ENCODE results near the gene NOTCH1. TPM values are rescaled to one million over a fixed set of nuclear protein-coding genes. Genes with fewer than 3 reads are reported as not detected.

NOTCH1 gene
- total RNA-seq, 1 experiment from 2014 or later = 95.6 TPM

DNA sequence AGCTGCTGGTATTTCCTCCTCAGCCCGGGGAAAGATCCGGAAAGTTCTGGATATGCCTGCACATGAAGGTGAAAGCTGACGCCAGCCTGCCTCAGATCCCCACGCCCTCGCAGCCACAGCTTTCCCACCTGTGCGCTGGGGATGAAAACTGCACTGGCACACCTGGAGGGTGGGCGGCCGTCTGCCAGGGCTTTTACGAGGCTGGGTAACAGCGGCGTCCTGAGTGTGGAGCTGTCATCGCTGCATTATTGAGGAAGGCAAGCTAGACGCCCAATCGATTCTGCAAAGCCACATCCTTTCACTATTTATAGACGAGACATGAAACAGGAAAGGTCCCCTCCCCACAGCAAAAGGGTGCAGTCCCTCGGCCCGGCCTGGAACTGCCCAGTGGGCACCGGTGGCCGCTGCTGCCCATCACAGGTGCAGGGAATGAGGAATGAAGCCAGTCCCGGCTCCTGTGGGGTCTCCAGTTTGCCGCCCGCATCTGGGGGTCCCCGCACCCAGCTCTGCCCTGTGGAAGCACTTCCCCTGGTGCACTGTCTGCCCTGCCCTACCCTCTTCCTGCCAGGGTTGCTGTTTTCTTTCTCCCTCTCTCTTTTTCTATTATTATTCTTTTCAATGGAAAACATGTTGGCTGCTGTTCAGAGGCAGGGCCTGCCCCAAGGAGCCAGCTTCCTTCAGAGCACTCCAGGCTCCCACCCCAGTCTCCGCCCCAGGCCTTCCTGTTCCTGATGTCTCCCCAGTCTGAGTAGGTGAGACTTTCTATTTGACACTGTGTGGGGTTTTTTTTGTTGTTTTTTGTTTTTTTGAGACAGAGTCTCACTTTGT is 7.0 kb downstream of the NOTCH1 start:
- CTCF ChIA-PET = interaction anchor here (0.5 to 3.3 kb wide), 7 partner anchors 10 to 91 kb away, joined by 3 to 15 read pairs (median 3); no protein-coding TSS in a partner anchor
- POLR2A ChIA-PET = interaction anchor here (1.4 kb wide), 1 partner anchor 18 kb away, joined by 4 read pairs; no protein-coding TSS in a partner anchor
- peaks cover 20% of the 10 kb centered on the region for H3K4me1 Mint-ChIP-seq
- H3K36me3 Mint-ChIP-seq = peaks cover 8% of the 10 kb centered on the region
- H3K27ac Mint-ChIP-seq = peak overlapping the region; percentile 91
- DNase-seq (ENCODE audit: low spot score) (no peak), ATAC-seq (no peak)
- H3K4me3 Mint-ChIP-seq = no peak overlapping the region
- H3K9me3 Mint-ChIP-seq = no peaks in the 10 kb centered on the region
- H3K27me3 Mint-ChIP-seq (ENCODE audit: low read depth) = no peaks in the 10 kb centered on the region
- no peak for TF ChIP-seq CREM (CRISPR knock-in tag; IDR thresholded peaks at IDR 0.05)
- no peak for TF ChIP-seq GTF2I (CRISPR knock-in tag; conservative IDR thresholded peaks at IDR 0.05)
- TF ChIP-seq FOXJ3 (CRISPR knock-in tag; IDR thresholded peaks at IDR 0.05; ENCODE audit: borderline replicate concordance) = no peak
- TF ChIP-seq ZNF423 (CRISPR knock-in tag; IDR thresholded peaks at IDR 0.05) = no peak
- TF ChIP-seq, protein P1, sequence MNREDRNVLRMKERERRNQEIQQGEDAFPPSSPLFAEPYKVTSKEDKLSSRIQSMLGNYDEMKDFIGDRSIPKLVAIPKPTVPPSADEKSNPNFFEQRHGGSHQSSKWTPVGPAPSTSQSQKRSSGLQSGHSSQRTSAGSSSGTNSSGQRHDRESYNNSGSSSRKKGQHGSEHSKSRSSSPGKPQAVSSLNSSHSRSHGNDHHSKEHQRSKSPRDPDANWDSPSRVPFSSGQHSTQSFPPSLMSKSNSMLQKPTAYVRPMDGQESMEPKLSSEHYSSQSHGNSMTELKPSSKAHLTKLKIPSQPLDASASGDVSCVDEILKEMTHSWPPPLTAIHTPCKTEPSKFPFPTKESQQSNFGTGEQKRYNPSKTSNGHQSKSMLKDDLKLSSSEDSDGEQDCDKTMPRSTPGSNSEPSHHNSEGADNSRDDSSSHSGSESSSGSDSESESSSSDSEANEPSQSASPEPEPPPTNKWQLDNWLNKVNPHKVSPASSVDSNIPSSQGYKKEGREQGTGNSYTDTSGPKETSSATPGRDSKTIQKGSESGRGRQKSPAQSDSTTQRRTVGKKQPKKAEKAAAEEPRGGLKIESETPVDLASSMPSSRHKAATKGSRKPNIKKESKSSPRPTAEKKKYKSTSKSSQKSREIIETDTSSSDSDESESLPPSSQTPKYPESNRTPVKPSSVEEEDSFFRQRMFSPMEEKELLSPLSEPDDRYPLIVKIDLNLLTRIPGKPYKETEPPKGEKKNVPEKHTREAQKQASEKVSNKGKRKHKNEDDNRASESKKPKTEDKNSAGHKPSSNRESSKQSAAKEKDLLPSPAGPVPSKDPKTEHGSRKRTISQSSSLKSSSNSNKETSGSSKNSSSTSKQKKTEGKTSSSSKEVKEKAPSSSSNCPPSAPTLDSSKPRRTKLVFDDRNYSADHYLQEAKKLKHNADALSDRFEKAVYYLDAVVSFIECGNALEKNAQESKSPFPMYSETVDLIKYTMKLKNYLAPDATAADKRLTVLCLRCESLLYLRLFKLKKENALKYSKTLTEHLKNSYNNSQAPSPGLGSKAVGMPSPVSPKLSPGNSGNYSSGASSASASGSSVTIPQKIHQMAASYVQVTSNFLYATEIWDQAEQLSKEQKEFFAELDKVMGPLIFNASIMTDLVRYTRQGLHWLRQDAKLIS (CRISPR knock-in tag; IDR thresholded peaks at IDR 0.05; ENCODE audit: borderline replicate concordance) = no peak
- TF ChIP-seq NR1H2 (CRISPR knock-in tag; IDR thresholded peaks at IDR 0.05) = no peak

DNA sequence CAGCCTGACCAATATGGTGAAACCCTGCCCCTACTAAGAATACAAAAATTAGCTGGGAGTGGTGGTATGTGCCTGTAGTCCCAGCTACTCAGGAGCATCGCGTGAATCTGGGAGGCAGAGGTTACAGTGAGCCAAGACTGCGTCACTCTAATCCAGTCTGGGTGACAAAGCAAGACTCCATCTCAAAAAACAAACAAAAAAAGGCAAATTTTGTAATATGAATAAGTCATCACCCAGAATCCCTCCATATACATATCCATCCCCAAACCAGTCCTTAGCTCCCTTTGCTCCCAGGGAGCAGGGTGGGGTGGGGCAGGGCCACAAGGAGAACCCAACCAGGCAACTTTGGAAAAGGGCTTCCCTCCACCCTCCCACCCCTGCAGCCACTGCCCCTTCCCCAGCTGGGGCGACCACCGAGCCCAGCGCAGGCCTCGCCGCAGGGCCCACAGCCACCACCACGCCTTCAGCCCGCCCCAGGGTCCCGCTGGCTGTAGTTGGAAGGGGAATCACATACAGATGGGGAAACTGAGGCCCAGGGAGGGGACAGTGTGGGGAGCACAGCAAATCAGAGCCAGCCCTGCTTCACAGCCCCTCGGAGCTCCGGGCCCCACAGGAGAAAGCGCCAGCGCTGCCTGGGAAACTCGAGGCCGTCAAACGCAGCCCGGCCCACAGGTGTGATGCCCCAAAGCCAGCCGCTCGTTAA is 7.8 kb downstream of the NOTCH1 start:
- H3K4me3 Mint-ChIP-seq = no peak overlapping the region
- peaks cover 18% of the 10 kb centered on the region for H3K4me1 Mint-ChIP-seq
- no peaks in the 10 kb centered on the region for H3K9me3 Mint-ChIP-seq
- H3K36me3 Mint-ChIP-seq = peaks cover 8% of the 10 kb centered on the region
- no peak for ATAC-seq
- H3K27me3 Mint-ChIP-seq (ENCODE audit: low read depth) = no peaks in the 10 kb centered on the region
- ChIA-PET CTCF (interaction anchor here (0.5 to 3.3 kb wide), 6 partner anchors 9 to 91 kb away, joined by 3 to 15 read pairs (median 3); no protein-coding TSS in a partner anchor), POLR2A (interaction anchor here (1.4 kb wide), 1 partner anchor 19 kb away, joined by 4 read pairs; no protein-coding TSS in a partner anchor)
- DNase-seq (ENCODE audit: low spot score) = no peak
- no peak overlapping the region for H3K27ac Mint-ChIP-seq
- TF ChIP-seq ZNF317 (CRISPR knock-in tag; IDR thresholded peaks at IDR 0.05; ENCODE audit: borderline replicate concordance, low read depth) = no peak
- TF ChIP-seq EMX1 (CRISPR knock-in tag; IDR thresholded peaks at IDR 0.05) = no peak
- no peak for TF ChIP-seq SOX15 (CRISPR knock-in tag; IDR thresholded peaks at IDR 0.05)
- TF ChIP-seq ZBTB21 (CRISPR knock-in tag; IDR thresholded peaks at IDR 0.05; ENCODE audit: borderline replicate concordance) = no peak
- no peak for TF ChIP-seq JUN (CRISPR knock-in tag; IDR thresholded peaks at IDR 0.05)
- no peak for TF ChIP-seq CBFB (CRISPR knock-in tag; IDR thresholded peaks at IDR 0.05; ENCODE audit: low read depth)
- no peak for TF ChIP-seq ZNF671 (CRISPR knock-in tag; IDR thresholded peaks at IDR 0.05)
- no peak for TF ChIP-seq NR3C1 (CRISPR knock-in tag; conservative IDR thresholded peaks at IDR 0.05; ENCODE audit: low read depth)
- TF ChIP-seq, protein P2, sequence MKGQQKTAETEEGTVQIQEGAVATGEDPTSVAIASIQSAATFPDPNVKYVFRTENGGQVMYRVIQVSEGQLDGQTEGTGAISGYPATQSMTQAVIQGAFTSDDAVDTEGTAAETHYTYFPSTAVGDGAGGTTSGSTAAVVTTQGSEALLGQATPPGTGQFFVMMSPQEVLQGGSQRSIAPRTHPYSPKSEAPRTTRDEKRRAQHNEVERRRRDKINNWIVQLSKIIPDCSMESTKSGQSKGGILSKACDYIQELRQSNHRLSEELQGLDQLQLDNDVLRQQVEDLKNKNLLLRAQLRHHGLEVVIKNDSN (CRISPR knock-in tag; IDR thresholded peaks at IDR 0.05) = no peak
- no peak for TF ChIP-seq NR2C2 (CRISPR knock-in tag; IDR thresholded peaks at IDR 0.05)
- no peak for TF ChIP-seq ZNF416 (CRISPR knock-in tag; IDR thresholded peaks at IDR 0.05)
- TF ChIP-seq, protein P3, sequence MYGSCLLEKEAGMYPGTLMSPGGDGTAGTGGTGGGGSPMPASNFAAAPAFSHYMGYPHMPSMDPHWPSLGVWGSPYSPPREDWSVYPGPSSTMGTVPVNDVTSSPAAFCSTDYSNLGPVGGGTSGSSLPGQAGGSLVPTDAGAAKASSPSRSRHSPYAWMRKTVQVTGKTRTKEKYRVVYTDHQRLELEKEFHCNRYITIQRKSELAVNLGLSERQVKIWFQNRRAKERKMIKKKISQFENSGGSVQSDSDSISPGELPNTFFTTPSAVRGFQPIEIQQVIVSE (CRISPR knock-in tag; IDR thresholded peaks at IDR 0.05; ENCODE audit: borderline replicate concordance) = no peak
- TF ChIP-seq ZNF263 (CRISPR knock-in tag; IDR thresholded peaks at IDR 0.05; ENCODE audit: low read depth) = no peak
- TF ChIP-seq ZNF138 (CRISPR knock-in tag; conservative IDR thresholded peaks at IDR 0.05) = no peak
- TF ChIP-seq, protein P4, sequence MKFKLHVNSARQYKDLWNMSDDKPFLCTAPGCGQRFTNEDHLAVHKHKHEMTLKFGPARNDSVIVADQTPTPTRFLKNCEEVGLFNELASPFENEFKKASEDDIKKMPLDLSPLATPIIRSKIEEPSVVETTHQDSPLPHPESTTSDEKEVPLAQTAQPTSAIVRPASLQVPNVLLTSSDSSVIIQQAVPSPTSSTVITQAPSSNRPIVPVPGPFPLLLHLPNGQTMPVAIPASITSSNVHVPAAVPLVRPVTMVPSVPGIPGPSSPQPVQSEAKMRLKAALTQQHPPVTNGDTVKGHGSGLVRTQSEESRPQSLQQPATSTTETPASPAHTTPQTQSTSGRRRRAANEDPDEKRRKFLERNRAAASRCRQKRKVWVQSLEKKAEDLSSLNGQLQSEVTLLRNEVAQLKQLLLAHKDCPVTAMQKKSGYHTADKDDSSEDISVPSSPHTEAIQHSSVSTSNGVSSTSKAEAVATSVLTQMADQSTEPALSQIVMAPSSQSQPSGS (CRISPR knock-in tag; IDR thresholded peaks at IDR 0.05; ENCODE audit: borderline replicate concordance, low read depth) = no peak
- TF ChIP-seq NR1H2 (CRISPR knock-in tag; IDR thresholded peaks at IDR 0.05) = no peak
- TF ChIP-seq, protein P5, sequence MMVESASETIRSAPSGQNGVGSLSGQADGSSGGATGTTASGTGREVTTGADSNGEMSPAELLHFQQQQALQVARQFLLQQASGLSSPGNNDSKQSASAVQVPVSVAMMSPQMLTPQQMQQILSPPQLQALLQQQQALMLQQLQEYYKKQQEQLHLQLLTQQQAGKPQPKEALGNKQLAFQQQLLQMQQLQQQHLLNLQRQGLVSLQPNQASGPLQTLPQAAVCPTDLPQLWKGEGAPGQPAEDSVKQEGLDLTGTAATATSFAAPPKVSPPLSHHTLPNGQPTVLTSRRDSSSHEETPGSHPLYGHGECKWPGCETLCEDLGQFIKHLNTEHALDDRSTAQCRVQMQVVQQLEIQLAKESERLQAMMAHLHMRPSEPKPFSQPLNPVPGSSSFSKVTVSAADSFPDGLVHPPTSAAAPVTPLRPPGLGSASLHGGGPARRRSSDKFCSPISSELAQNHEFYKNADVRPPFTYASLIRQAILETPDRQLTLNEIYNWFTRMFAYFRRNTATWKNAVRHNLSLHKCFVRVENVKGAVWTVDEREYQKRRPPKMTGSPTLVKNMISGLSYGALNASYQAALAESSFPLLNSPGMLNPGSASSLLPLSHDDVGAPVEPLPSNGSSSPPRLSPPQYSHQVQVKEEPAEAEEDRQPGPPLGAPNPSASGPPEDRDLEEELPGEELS (CRISPR knock-in tag; IDR thresholded peaks at IDR 0.05) = no peak
- no peak for TF ChIP-seq MXD4 (CRISPR knock-in tag; IDR thresholded peaks at IDR 0.05; ENCODE audit: borderline replicate concordance)

All from WTC11 (cell line).